ENCODE data around the gene LCE1F. TPM values are rescaled to one million over a fixed set of nuclear protein-coding genes. Genes with fewer than 3 reads are reported as not detected.

LCE1F gene
- total and polyA plus RNA-seq, 11 donors: not detected

DNA sequence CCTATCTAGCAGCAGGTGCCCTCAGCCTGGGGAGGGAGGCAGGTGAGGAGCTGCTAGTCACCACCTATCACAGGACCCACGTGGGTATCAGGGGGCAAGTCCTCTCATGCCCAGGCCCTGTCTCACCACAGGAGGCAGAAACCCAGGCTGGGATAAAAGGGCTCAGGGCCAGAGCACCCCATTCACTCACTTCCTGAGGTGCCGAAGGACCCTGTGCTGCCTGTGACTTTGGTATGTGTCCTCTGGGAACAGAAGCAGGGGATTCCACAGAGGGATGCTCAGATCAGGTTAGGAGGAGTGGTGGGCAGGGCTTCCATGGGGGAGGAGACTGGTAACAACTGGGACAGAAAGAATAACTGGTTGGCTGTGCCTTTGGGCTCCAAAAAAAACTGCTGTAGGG is 11.1 kb downstream of the LCE1F start, which contains the start of gene LCE1E:
Gene LCE1E (plus strand): TSS at position 181 of the 400 bp plus-strand sequence. CDS start 1,043 bp downstream, outside the sequence.
- Histone ChIP-seq H3K9me3 (no peaks in the 10 kb centered on the region), H3K4me1 (no peaks in the 10 kb centered on the region), H3K27ac (no peak within 1 kb of the TSS), H3K36me3 (no peaks in the 10 kb centered on the region), H3K27me3 (peaks cover 0 to 23% (median 0%) of the 10 kb centered on the region in 9 donors), H3K4me3 (no peak within 1 kb of the TSS)
- no peak for ATAC-seq
- no peak for DNase-seq
- intact Hi-C loops (cut with DNase I): no loop called here
- TF ChIP-seq POLR2A (IDR thresholded peaks at IDR 0.05): no peak
- TF ChIP-seq, protein P1, sequence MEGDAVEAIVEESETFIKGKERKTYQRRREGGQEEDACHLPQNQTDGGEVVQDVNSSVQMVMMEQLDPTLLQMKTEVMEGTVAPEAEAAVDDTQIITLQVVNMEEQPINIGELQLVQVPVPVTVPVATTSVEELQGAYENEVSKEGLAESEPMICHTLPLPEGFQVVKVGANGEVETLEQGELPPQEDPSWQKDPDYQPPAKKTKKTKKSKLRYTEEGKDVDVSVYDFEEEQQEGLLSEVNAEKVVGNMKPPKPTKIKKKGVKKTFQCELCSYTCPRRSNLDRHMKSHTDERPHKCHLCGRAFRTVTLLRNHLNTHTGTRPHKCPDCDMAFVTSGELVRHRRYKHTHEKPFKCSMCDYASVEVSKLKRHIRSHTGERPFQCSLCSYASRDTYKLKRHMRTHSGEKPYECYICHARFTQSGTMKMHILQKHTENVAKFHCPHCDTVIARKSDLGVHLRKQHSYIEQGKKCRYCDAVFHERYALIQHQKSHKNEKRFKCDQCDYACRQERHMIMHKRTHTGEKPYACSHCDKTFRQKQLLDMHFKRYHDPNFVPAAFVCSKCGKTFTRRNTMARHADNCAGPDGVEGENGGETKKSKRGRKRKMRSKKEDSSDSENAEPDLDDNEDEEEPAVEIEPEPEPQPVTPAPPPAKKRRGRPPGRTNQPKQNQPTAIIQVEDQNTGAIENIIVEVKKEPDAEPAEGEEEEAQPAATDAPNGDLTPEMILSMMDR (IDR thresholded peaks at IDR 0.05): no peak
- WGBS, 4 donors: 25 to 41% (median 28%) methylated on average over 2 of the region's 2 CpGs

DNA sequence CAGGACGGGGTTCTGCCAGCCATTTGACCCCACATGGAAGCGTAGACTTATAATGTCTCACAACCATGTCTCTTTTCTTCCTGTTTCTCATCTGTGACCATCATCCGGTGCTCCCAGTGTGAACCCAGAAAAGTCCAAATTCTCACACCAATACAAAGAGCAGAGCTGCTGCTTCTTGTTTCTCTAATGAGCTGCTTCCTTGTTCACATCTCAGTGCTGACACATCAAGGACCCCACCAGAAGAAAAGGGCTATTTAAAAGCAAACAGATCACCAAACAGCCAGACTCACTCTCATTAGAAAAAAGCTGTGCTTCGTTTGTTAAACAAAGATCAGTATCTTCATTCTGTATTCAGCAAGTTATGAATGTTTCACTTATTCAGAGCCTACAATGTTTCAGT is 20.7 kb downstream of the LCE1F start:
- no peaks in the 10 kb centered on the region for H3K4me1 ChIP-seq
- no peak overlapping the region for H3K27ac ChIP-seq
- H3K9me3 ChIP-seq: peaks cover 0 to 3% (median 0%) of the 10 kb centered on the region in 12 donors
- no peak for TF ChIP-seq POLR2A (IDR thresholded peaks at IDR 0.05)
- TF ChIP-seq, protein P1 (IDR thresholded peaks at IDR 0.05): no peak
- no peak for ATAC-seq
- peaks cover 0 to 5% (median 0%) of the 10 kb centered on the region in 9 donors for H3K27me3 ChIP-seq
- DNase-seq: no peak
- intact Hi-C loops (cut with DNase I): no loop called here
- WGBS, 4 donors: 57 to 68% (median 63%) methylated on average over 4 of the region's 4 CpGs
- H3K36me3 ChIP-seq: no peaks in the 10 kb centered on the region
- H3K4me3 ChIP-seq: no peak overlapping the region

DNA sequence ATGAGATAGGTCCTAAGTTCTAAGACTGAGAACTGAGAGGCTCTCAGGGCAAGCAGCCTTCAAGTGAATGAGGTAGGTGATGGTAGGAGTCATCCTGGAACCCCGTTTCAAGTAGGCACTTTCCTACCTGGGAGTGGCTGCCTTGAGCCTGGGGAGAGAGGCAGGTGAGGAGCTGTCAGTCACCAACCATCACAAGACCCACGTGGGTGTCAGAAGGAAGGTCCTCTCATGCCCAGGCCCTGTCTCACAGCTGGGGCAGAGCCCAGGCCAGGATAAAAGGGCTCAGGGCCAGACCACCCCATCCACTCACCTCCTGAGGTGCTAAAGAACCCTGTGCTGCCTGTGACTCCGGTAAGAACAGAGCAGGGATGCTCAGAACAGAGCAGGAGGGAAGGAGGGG is 21.5 kb downstream of the LCE1F start, which contains the start of gene LCE1D:
Gene LCE1D (plus strand): TSS at position 301 of the 400 bp plus-strand sequence. CDS start 1,074 bp downstream, outside the sequence.
- Histone ChIP-seq H3K4me1 (no peaks in the 10 kb centered on the region), H3K27ac (no peak within 1 kb of the TSS), H3K36me3 (no peaks in the 10 kb centered on the region), H3K9me3 (peaks cover 0 to 3% (median 0%) of the 10 kb centered on the region in 12 donors), H3K4me3 (no peak within 1 kb of the TSS), H3K27me3 (peaks cover 0 to 5% (median 0%) of the 10 kb centered on the region in 9 donors)
- DNase-seq: no peak
- intact Hi-C loops (cut with DNase I): no loop called here
- WGBS, 4 donors: 29 to 46% (median 37%) methylated on average over 3 of the region's 3 CpGs
- no peak for ATAC-seq
- TF ChIP-seq, protein P1 (IDR thresholded peaks at IDR 0.05): no peak
- TF ChIP-seq POLR2A (IDR thresholded peaks at IDR 0.05): no peak

DNA sequence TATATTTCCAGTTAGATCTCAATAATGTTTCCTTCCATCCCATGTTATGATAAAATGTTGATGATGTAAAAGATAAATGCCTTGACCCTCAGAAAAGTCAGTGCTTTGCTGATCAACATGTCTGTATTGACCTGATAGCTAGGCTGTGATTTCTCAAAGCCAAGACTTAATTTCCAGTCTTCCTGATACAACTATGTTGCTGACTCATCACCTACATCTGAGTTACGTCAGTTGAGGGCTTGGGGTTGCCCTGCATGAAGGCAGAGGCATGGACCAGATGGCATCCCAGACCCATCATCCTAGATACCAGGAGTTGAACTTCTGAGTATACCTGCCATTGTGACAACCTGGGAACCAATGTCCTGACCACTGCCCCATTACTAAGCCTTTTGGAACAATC is 26.4 kb downstream of the LCE1F start:
- H3K36me3 ChIP-seq: no peaks in the 10 kb centered on the region
- TF ChIP-seq, protein P1 (IDR thresholded peaks at IDR 0.05): no peak
- no peak for TF ChIP-seq POLR2A (IDR thresholded peaks at IDR 0.05)
- intact Hi-C loops (cut with DNase I): no loop called here

More for the DNA sequence above, 26.4 kb downstream of the LCE1F start:
- WGBS, 4 donors: 41 to 80% (median 55%) methylated on average over 1 of the region's 1 CpG
- ATAC-seq (no peak), DNase-seq (no peak)
- Histone ChIP-seq H3K27ac (no peak overlapping the region), H3K4me3 (no peak overlapping the region), H3K27me3 (peaks cover 0 to 5% (median 0%) of the 10 kb centered on the region in 9 donors), H3K4me1 (no peaks in the 10 kb centered on the region), H3K9me3 (no peaks in the 10 kb centered on the region)
